K562 (cell line): ENCODE results near the gene ANO2. TPM values are rescaled to one million over a fixed set of nuclear protein-coding genes. Genes with fewer than 3 reads are reported as not detected.

Experiments used
- ATAC-seq: fragments of 200-7000 bp; cut with Tn5 transposase; 3 replicates; pipeline ENCODE4 v1.9.1; 2020; ENCODE audit warnings: moderate library complexity
- BruUV-seq: library from RNA; stranded (reverse); fragments of 400-500 nt; replicated peaks from 2 replicates; lab custom pipeline; 2021; lab: Mats Ljungman, UMichigan
- CTCF ChIA-PET: fragments of 300-600 bp; formaldehyde crosslinking; extraction: SDS; loops from one replicate; lab custom pipeline; 2021; ENCODE audit warnings: low intra/inter-chr PET ratio; lab: Yijun Ruan, JAX
- POLR2A ChIA-PET: fragments of 300-600, 350-650 bp; sonication (Branson Sonifier 250); formaldehyde crosslinking; extraction: SDS; loops from one replicate; lab custom pipeline; 2021; ENCODE audit warnings: antibody characterized with exemption, inconsistent platforms; lab: Yijun Ruan, JAX
- DNase-seq, 4 experiments: peaks; one replicate each; pipeline versions ENCODE4 v3.0.0 to v3.0.0-alpha.2; 2011 to 2018; ENCODE audit warnings: low spot score in 3 of 4, mixed read lengths in 3 of 4; ENCODE audit errors: extremely low read depth in 1 of 4
- FAIRE-seq: peaks from 2 replicates; lab custom pipeline; 2011; peaks lifted over from hg19 to GRCh38; lab: Jason Lieb, UNC
- H2AFZ ChIP-seq: 2 replicates; pipeline ENCODE4 v1.6.0; 2011; ENCODE audit warnings: low read depth, low read length, control low read depth, inconsistent platforms
- H3K27ac ChIP-seq: fragments of 200-600 bp; 3 replicates; pipeline ENCODE4 v1.8.0; 2011; ENCODE audit warnings: low read depth, mild to moderate bottlenecking, control low read depth, inconsistent platforms, low read length, moderate library complexity, mixed read lengths; ENCODE audit errors: extremely low read depth
- H3K27me3 ChIP-seq, 2 experiments: fragments of 300-600 bp in 1 of 2; 2 replicates in 1 of 2; 3 replicates in 1 of 2; pipeline versions ENCODE4 v1.6.0 to v1.8.0; 2011; ENCODE audit warnings: inconsistent platforms in 2 of 2, low read length in 2 of 2, mild to moderate bottlenecking in 1 of 2, mixed read lengths in 1 of 2, moderate library complexity in 1 of 2; ENCODE audit not compliant: control insufficient read depth in 2 of 2, insufficient read depth in 2 of 2
- H3K36me3 ChIP-seq: fragments of 300-600 bp; 3 replicates; pipeline ENCODE4 v1.8.0; 2011; ENCODE audit warnings: mild to moderate bottlenecking, low read length, inconsistent platforms; ENCODE audit not compliant: control insufficient read depth, insufficient read depth
- H3K4me1 ChIP-seq, 2 experiments: fragments of 200-600 bp in 1 of 2; replicated peaks in 1 of 2; 2 replicates in 1 of 2; 3 replicates in 1 of 2; pipeline versions ENCODE4 v1.5.1 to v1.8.0; 2011; ENCODE audit warnings: inconsistent platforms in 2 of 2, low read length in 2 of 2, mild to moderate bottlenecking in 1 of 2, mixed read lengths in 1 of 2, moderate library complexity in 1 of 2; ENCODE audit not compliant: control insufficient read depth in 2 of 2, insufficient read depth in 2 of 2
- H3K4me2 ChIP-seq: 2 replicates; pipeline ENCODE4 v1.6.1; 2011; ENCODE audit warnings: low read length, control low read depth, inconsistent platforms, mixed read lengths; ENCODE audit not compliant: insufficient read depth
- H3K4me3 ChIP-seq: fragments of 200-600 bp; sonication (generic), shearing (Covaris generic); 2 replicates; pipeline ENCODE4 v1.5.1; 2016; ENCODE audit warnings: control low read depth, inconsistent platforms
- H3K79me2 ChIP-seq: fragments of 200-600 bp; 3 replicates; pipeline ENCODE4 v1.8.0; 2011; ENCODE audit warnings: low read length, inconsistent platforms; ENCODE audit not compliant: control insufficient read depth, insufficient read depth
- H3K9ac ChIP-seq, 2 experiments: 2 replicates each; pipeline versions ENCODE4 v1.6.0 to v1.6.1; 2011; ENCODE audit warnings: low read depth in 2 of 2, low read length in 2 of 2, control low read depth in 1 of 2, inconsistent platforms in 1 of 2, mild to moderate bottlenecking in 1 of 2, mixed read lengths in 1 of 2; ENCODE audit not compliant: insufficient read depth in 1 of 2
- H3K9me1 ChIP-seq: one replicate; pipeline ENCODE4 v1.6.0; 2011; ENCODE audit warnings: inconsistent platforms, mild to moderate bottlenecking, low read length, moderate library complexity; ENCODE audit not compliant: control insufficient read depth, insufficient read depth
- H3K9me3 ChIP-seq: replicated peaks from 2 replicates; pipeline ENCODE4 v1.5.1; 2011; ENCODE audit warnings: low read depth, low read length, inconsistent platforms; ENCODE audit not compliant: control insufficient read depth, insufficient read depth
- H4K20me1 ChIP-seq: replicated peaks from 2 replicates; pipeline ENCODE4 v1.6.1; 2011; ENCODE audit warnings: low read length, inconsistent platforms, mixed read lengths; ENCODE audit not compliant: control insufficient read depth, insufficient read depth
- BRF1 ChIP-seq: IDR thresholded peaks from 3 replicates; pipeline ENCODE4 v1.6.1; 2011; ENCODE audit warnings: borderline replicate concordance, mild to moderate bottlenecking; ENCODE audit not compliant: insufficient read length; ENCODE audit errors: extremely low read depth
- DPF2 ChIP-seq: fragments of 450-650 bp; IDR thresholded peaks from 2 replicates; pipeline ENCODE4 v1.6.1; 2016
- NCOA2 ChIP-seq, 2 experiments: fragments of 450-650 bp; IDR thresholded peaks; 2 replicates each; pipeline ENCODE4 v1.6.1; 2018; ENCODE audit warnings: mild to moderate bottlenecking in 2 of 2, moderate library complexity in 1 of 2; ENCODE audit not compliant: partially characterized antibody in 2 of 2
- POLR2AphosphoS5 ChIP-seq: IDR thresholded peaks from 2 replicates; pipeline ENCODE4 v1.6.1; 2011; ENCODE audit warnings: mild to moderate bottlenecking, low read depth, low read length, moderate library complexity; ENCODE audit not compliant: control insufficient read depth, insufficient read depth
- SMARCB1 ChIP-seq: IDR thresholded peaks from 2 replicates; pipeline ENCODE4 v1.6.1; 2011; ENCODE audit warnings: improper control_type of control experiment, low read depth; ENCODE audit not compliant: insufficient read length
- TAF9B ChIP-seq: fragments of 450-650 bp; IDR thresholded peaks from 2 replicates; pipeline ENCODE4 v1.6.1; 2018; ENCODE audit warnings: mild to moderate bottlenecking; ENCODE audit not compliant: partially characterized antibody
- ZKSCAN8 ChIP-seq: fragments of 200-800 bp; sonication (Bioruptor generic); IDR thresholded peaks from 2 replicates; pipeline ENCODE4 v1.6.1; 2016; ENCODE audit warnings: missing genetic modification characterization, missing compliant biosample characterization
- ZNF174 ChIP-seq: fragments of 250-450 bp; sonication (Bioruptor Pico); IDR thresholded peaks from 2 replicates; pipeline ENCODE4 v1.4.0; 2020; ENCODE audit warnings: mild to moderate bottlenecking
- ZNF75A ChIP-seq: fragments of 450-650 bp; formaldehyde crosslinking; IDR thresholded peaks from 2 replicates; pipeline ENCODE4 v1.4.0; 2020; ENCODE audit warnings: mild to moderate bottlenecking
- ZNF76 ChIP-seq: fragments of 250-450 bp; sonication (Bioruptor Pico); IDR thresholded peaks from 2 replicates; pipeline ENCODE4 v1.4.0; 2020; ENCODE audit warnings: mild to moderate bottlenecking, moderate library complexity, borderline replicate concordance
- WGBS: fragments of 100-300 bp; shearing (Covaris generic); methylation state at CpG from one replicate; pipeline ENCODE4 v1.1.6; 2016; ENCODE audit warnings: low coverage, mixed read lengths; ENCODE audit not compliant: insufficient coverage; ENCODE audit errors: missing lambda C conversion rate; 5-methylcytosine and 5-hydroxymethylcytosine counted together
- in situ Hi-C: fragments of 300-500 bp; cut with MboI; formaldehyde crosslinking; loops from 4 replicates; pipeline ENCODE4 v1.15.0; 2018; ENCODE audit warnings: inconsistent platforms, mixed read lengths
- intact Hi-C: fragments of 100-400 bp; cut with micrococcal nuclease; formaldehyde crosslinking; loops from 2 replicates; pipeline ENCODE4 v1.14.2; 2022
- polyA plus RNA-seq, 8 experiments: library from polyadenylated mRNA; depleted of rRNA in 4 of 8; stranded (reverse) in 5 of 8; unstranded in 3 of 8; fragments of >200 nt; fragmentation: Nextera tagmentation in 2 of 8; fragmentation: Illumina TruSeq in 1 of 8; extraction: Ambion mirVana in 2 of 8; extraction: Trizol in 1 of 8; gene quantifications; 2 replicates each; pipeline versions ENCODE4 v1.2.1 to v1.2.3, GENCODE V29; 2011 to 2014; ENCODE audit warnings: inconsistent platforms in 1 of 8, missing spikeins in 1 of 8
- total RNA-seq, 7 experiments: library from RNA; depleted of rRNA in 6 of 7; stranded (reverse); fragments of >200 nt in 6 of 7; fragmentation: Illumina TruSeq in 2 of 7; extraction: Trizol in 2 of 7; gene quantifications; 2 replicates each; pipeline versions ENCODE4 v1.2.1 to v1.2.3, GENCODE V29; 2011 to 2021; ENCODE audit warnings: low replicate concordance in 1 of 7
- TF ChIP-seq, protein P1 (sequence below), 3 experiments: fragments of 200-800 bp in 1 of 3; fragments of 250-450 bp in 1 of 3; fragments of 450-650 bp in 1 of 3; sonication (Bioruptor Pico) in 1 of 3; sonication (Bioruptor generic) in 1 of 3; formaldehyde crosslinking in 1 of 3; IDR thresholded peaks; 2 replicates each; pipeline versions ENCODE4 v1.6.1 to v1.8.0; 2016 to 2022; ENCODE audit warnings: mild to moderate bottlenecking in 2 of 3, missing genetic modification characterization in 2 of 3, missing compliant biosample characterization in 1 of 3, moderate library complexity in 1 of 3
- TF ChIP-seq, protein P2 (sequence below): fragments of 150-350 bp; conservative IDR thresholded peaks from 2 replicates; pipeline ENCODE4 v1.6.1; 2014; ENCODE audit warnings: low read length
- TF ChIP-seq, protein P3 (sequence below): IDR thresholded peaks from 3 replicates; pipeline ENCODE4 v1.6.1; 2011; ENCODE audit warnings: borderline replicate concordance, mild to moderate bottlenecking, moderate library complexity; ENCODE audit not compliant: insufficient read length; ENCODE audit errors: extremely low read depth

ANO2 gene
- total and polyA plus RNA-seq, 9 of the 15 experiments (the other 6 are each of a cell fraction or from before 2014, with no cell fraction given): 0.64 TPM; not detected in 8

DNA sequence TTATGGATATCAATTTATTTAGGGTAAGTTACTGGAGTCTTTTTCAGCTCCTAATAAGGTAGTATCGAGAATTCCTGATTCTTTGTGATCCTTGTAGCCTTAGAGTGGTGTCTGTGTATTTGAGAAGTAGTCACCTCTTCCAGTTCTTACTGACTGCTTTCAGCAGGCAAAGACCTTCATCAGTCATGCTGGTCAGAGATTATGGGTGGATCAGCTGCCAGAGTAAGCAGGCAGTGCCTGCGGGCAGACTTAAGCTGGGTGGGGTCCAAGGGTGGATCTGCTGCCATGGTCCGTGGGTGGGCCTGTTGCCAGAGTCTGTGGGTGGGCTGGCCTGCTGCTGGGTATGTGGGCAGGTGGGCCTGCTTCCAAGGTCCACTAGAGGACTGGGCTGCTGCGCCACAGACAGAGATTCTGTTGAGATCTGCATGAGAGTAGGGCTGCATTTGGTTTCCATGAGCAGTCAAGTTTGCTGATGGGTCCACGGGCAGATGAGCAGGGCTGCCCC is 188.7 kb downstream of the ANO2 start:
- H3K36me3 ChIP-seq: no peaks in the 10 kb centered on the region
- in situ Hi-C loops (no loop called here), intact Hi-C loops (no loop called here)
- H3K4me1 ChIP-seq: no peaks in the 10 kb centered on the region
- no peak overlapping the region for H3K4me2 ChIP-seq
- no peaks in the 10 kb centered on the region for H3K27me3 ChIP-seq
- ChIA-PET POLR2A (no interaction called here), CTCF (no interaction called here)
- ATAC-seq (no peak), FAIRE-seq (no peak), DNase-seq (no peak)
- H4K20me1 ChIP-seq: no peaks in the 10 kb centered on the region
- H3K27ac ChIP-seq: no peak overlapping the region
- BruUV-seq: no TSS peak
- no peaks in the 10 kb centered on the region for H3K79me2 ChIP-seq
- 0% methylated on average over 4 of the region's 5 CpGs for WGBS
- H3K9ac ChIP-seq: no peak overlapping the region
- no peaks in the 10 kb centered on the region for H3K9me1 ChIP-seq
- no peak overlapping the region for H3K4me3 ChIP-seq
- no peaks in the 10 kb centered on the region for H3K9me3 ChIP-seq
- H2AFZ ChIP-seq: no peak overlapping the region
- TF ChIP-seq, protein P1, sequence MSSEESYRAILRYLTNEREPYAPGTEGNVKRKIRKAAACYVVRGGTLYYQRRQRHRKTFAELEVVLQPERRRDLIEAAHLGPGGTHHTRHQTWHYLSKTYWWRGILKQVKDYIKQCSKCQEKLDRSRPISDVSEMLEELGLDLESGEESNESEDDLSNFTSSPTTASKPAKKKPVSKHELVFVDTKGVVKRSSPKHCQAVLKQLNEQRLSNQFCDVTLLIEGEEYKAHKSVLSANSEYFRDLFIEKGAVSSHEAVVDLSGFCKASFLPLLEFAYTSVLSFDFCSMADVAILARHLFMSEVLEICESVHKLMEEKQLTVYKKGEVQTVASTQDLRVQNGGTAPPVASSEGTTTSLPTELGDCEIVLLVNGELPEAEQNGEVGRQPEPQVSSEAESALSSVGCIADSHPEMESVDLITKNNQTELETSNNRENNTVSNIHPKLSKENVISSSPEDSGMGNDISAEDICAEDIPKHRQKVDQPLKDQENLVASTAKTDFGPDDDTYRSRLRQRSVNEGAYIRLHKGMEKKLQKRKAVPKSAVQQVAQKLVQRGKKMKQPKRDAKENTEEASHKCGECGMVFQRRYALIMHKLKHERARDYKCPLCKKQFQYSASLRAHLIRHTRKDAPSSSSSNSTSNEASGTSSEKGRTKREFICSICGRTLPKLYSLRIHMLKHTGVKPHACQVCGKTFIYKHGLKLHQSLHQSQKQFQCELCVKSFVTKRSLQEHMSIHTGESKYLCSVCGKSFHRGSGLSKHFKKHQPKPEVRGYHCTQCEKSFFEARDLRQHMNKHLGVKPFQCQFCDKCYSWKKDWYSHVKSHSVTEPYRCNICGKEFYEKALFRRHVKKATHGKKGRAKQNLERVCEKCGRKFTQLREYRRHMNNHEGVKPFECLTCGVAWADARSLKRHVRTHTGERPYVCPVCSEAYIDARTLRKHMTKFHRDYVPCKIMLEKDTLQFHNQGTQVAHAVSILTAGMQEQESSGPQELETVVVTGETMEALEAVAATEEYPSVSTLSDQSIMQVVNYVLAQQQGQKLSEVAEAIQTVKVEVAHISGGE (CRISPR knock-in tag; IDR thresholded peaks at IDR 0.05): no peak
- TF ChIP-seq BRF1: no peak
- TF ChIP-seq DPF2: no peak
- TF ChIP-seq ZNF76 (CRISPR knock-in tag): no peak
- no peak for TF ChIP-seq NCOA2 (IDR thresholded peaks at IDR 0.05; ENCODE audit: partially characterized antibody in 2 of 2)
- TF ChIP-seq SMARCB1: no peak
- TF ChIP-seq TAF9B: no peak
- no peak for TF ChIP-seq ZNF174 (CRISPR knock-in tag)
- TF ChIP-seq, protein P2, sequence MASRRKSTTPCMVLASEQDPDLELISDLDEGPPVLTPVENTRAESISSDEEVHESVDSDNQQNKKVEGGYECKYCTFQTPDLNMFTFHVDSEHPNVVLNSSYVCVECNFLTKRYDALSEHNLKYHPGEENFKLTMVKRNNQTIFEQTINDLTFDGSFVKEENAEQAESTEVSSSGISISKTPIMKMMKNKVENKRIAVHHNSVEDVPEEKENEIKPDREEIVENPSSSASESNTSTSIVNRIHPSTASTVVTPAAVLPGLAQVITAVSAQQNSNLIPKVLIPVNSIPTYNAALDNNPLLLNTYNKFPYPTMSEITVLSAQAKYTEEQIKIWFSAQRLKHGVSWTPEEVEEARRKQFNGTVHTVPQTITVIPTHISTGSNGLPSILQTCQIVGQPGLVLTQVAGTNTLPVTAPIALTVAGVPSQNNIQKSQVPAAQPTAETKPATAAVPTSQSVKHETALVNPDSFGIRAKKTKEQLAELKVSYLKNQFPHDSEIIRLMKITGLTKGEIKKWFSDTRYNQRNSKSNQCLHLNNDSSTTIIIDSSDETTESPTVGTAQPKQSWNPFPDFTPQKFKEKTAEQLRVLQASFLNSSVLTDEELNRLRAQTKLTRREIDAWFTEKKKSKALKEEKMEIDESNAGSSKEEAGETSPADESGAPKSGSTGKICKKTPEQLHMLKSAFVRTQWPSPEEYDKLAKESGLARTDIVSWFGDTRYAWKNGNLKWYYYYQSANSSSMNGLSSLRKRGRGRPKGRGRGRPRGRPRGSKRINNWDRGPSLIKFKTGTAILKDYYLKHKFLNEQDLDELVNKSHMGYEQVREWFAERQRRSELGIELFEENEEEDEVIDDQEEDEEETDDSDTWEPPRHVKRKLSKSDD: no peak
- TF ChIP-seq, protein P3, sequence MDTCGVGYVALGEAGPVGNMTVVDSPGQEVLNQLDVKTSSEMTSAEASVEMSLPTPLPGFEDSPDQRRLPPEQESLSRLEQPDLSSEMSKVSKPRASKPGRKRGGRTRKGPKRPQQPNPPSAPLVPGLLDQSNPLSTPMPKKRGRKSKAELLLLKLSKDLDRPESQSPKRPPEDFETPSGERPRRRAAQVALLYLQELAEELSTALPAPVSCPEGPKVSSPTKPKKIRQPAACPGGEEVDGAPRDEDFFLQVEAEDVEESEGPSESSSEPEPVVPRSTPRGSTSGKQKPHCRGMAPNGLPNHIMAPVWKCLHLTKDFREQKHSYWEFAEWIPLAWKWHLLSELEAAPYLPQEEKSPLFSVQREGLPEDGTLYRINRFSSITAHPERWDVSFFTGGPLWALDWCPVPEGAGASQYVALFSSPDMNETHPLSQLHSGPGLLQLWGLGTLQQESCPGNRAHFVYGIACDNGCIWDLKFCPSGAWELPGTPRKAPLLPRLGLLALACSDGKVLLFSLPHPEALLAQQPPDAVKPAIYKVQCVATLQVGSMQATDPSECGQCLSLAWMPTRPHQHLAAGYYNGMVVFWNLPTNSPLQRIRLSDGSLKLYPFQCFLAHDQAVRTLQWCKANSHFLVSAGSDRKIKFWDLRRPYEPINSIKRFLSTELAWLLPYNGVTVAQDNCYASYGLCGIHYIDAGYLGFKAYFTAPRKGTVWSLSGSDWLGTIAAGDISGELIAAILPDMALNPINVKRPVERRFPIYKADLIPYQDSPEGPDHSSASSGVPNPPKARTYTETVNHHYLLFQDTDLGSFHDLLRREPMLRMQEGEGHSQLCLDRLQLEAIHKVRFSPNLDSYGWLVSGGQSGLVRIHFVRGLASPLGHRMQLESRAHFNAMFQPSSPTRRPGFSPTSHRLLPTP: no peak
- no peak for TF ChIP-seq ZKSCAN8 (CRISPR knock-in tag)
- no peak for TF ChIP-seq ZNF75A (CRISPR knock-in tag)
- no peak for TF ChIP-seq POLR2AphosphoS5
